Neuron (in vitro differentiated cells): ENCODE results near the gene MSANTD7.

ENCODE experiments used
- H2AFZ ChIP-seq: one replicate; pipeline ENCODE4 v1.6.1; 2013; ENCODE audit warnings: low read depth, mild to moderate bottlenecking, inconsistent platforms, low read length, moderate library complexity
- H3K27me3 ChIP-seq: one replicate; pipeline ENCODE4 v1.6.1; 2013; ENCODE audit warnings: low read length; ENCODE audit not compliant: insufficient read depth
- H3K36me3 ChIP-seq: one replicate; pipeline ENCODE4 v1.6.1; 2013; ENCODE audit warnings: low read length; ENCODE audit not compliant: insufficient read depth
- H3K4me1 ChIP-seq: one replicate; pipeline ENCODE4 v1.6.1; 2013; ENCODE audit warnings: low read length; ENCODE audit not compliant: insufficient read depth
- H3K4me3 ChIP-seq: 2 replicates; pipeline ENCODE4 v1.5.1; 2013; ENCODE audit warnings: mild to moderate bottlenecking, low read length, moderate library complexity
- H3K9me3 ChIP-seq: one replicate; pipeline ENCODE4 v1.6.1; 2013; ENCODE audit warnings: low read length

Gene MSANTD7

GRCh38 chr10:14821635-14822375 is 16.3 kb upstream of the MSANTD7 start:
- Histone ChIP-seq H3K4me3 (no peak overlapping the region), H2AFZ (no peak overlapping the region), H3K27me3 (no peaks in the 10 kb centered on the region), H3K36me3 (no peaks in the 10 kb centered on the region), H3K4me1 (no peaks in the 10 kb centered on the region), H3K9me3 (no peaks in the 10 kb centered on the region)

- no peaks in the 10 kb centered on the region for H3K4me1 ChIP-seq
- no peaks in the 10 kb centered on the region for H3K36me3 ChIP-seq
- no peaks in the 10 kb centered on the region for H3K9me3 ChIP-seq
- H3K4me3 ChIP-seq = no peak overlapping the region
- H3K27me3 ChIP-seq = no peaks in the 10 kb centered on the region
- no peak overlapping the region for H2AFZ ChIP-seq
These were observed 15.0 kb upstream of the MSANTD7 start for GRCh38 chr10:14822879-14823755.

GRCh38 chr10:14823966-14824365 is 14.1 kb upstream of the MSANTD7 start:
- Histone ChIP-seq H3K9me3 (no peaks in the 10 kb centered on the region), H3K27me3 (no peaks in the 10 kb centered on the region), H3K4me1 (no peaks in the 10 kb centered on the region), H3K4me3 (no peak overlapping the region), H2AFZ (no peak overlapping the region), H3K36me3 (no peaks in the 10 kb centered on the region)

- H3K27me3 ChIP-seq = no peaks in the 10 kb centered on the region
- H3K36me3 ChIP-seq = no peaks in the 10 kb centered on the region
- H3K4me3 ChIP-seq = no peak overlapping the region
- H3K4me1 ChIP-seq = no peaks in the 10 kb centered on the region
- no peaks in the 10 kb centered on the region for H3K9me3 ChIP-seq
- no peak overlapping the region for H2AFZ ChIP-seq
These were observed 11.9 kb upstream of the MSANTD7 start for GRCh38 chr10:14826076-14826829.

GRCh38 chr10:14833106-14833505 is 5.0 kb upstream of the MSANTD7 start:
- H3K27me3 ChIP-seq = no peaks in the 10 kb centered on the region
- no peaks in the 10 kb centered on the region for H3K36me3 ChIP-seq
- H3K4me3 ChIP-seq = no peak overlapping the region
- H2AFZ ChIP-seq = no peak overlapping the region
- H3K9me3 ChIP-seq = no peaks in the 10 kb centered on the region
- H3K4me1 ChIP-seq = no peaks in the 10 kb centered on the region

GRCh38 chr10:14836208-14836607 is 1.9 kb upstream of the MSANTD7 start:
- Histone ChIP-seq H2AFZ (no peak overlapping the region), H3K4me1 (peaks cover 8% of the 10 kb centered on the region), H3K36me3 (peaks cover 10% of the 10 kb centered on the region), H3K4me3 (no peak overlapping the region), H3K27me3 (no peaks in the 10 kb centered on the region), H3K9me3 (no peaks in the 10 kb centered on the region)

GRCh38 chr10:14837003-14837756 is 926 bp upstream of the MSANTD7 start:
- Histone ChIP-seq H3K9me3 (no peaks in the 10 kb centered on the region), H3K4me1 (peaks cover 8% of the 10 kb centered on the region), H2AFZ (peak overlapping the region; percentile 22), H3K4me3 (peak overlapping the region; percentile 88), H3K27me3 (no peaks in the 10 kb centered on the region), H3K36me3 (peaks cover 20% of the 10 kb centered on the region)

- no peaks in the 10 kb centered on the region for H3K27me3 ChIP-seq
- peaks cover 8% of the 10 kb centered on the region for H3K4me1 ChIP-seq
- no peaks in the 10 kb centered on the region for H3K9me3 ChIP-seq
- peak overlapping the region; percentile 81 for H2AFZ ChIP-seq
- H3K4me3 ChIP-seq = peak overlapping the region; percentile 88
- H3K36me3 ChIP-seq = peaks cover 36% of the 10 kb centered on the region
These were observed 637 bp downstream of the MSANTD7 start for GRCh38 chr10:14838582-14839304.

- peaks cover 41% of the 10 kb centered on the region for H3K36me3 ChIP-seq
- H3K4me1 ChIP-seq = peaks cover 8% of the 10 kb centered on the region
- no peaks in the 10 kb centered on the region for H3K9me3 ChIP-seq
- peak overlapping the region; percentile 81 for H2AFZ ChIP-seq
- no peaks in the 10 kb centered on the region for H3K27me3 ChIP-seq
- peak overlapping the region; percentile 88 for H3K4me3 ChIP-seq
These were observed 1.2 kb downstream of the MSANTD7 start for GRCh38 chr10:14839305-14839695.

- Histone ChIP-seq H2AFZ (no peak overlapping the region), H3K36me3 (peaks cover 49% of the 10 kb centered on the region), H3K9me3 (no peaks in the 10 kb centered on the region), H3K4me1 (peaks cover 8% of the 10 kb centered on the region), H3K4me3 (peak overlapping the region; percentile 4), H3K27me3 (no peaks in the 10 kb centered on the region)
These were observed 2.1 kb downstream of the MSANTD7 start for GRCh38 chr10:14840178-14840577.

GRCh38 chr10:14843327-14843988 is 5.4 kb downstream of the MSANTD7 start:
- Histone ChIP-seq H3K9me3 (no peaks in the 10 kb centered on the region), H3K4me3 (no peak overlapping the region), H2AFZ (no peak overlapping the region), H3K4me1 (peaks cover 8% of the 10 kb centered on the region), H3K36me3 (peaks cover 57% of the 10 kb centered on the region), H3K27me3 (no peaks in the 10 kb centered on the region)
